Hematopoietic multipotent progenitor cell treated with erythropoietin and hydrocortisone succinate and interleukin-3 and kit ligand, for 8 days (in vitro differentiated cells): ENCODE data around the gene LAGE3.

Experiments used
- DNase-seq: peaks from one replicate; pipeline ENCODE4 v3.0.0-alpha.2; 2015

The LAGE3 gene

GRCh38 chrX:154478728-154479622 is at the start of gene LAGE3:
Gene LAGE3 (minus strand): TSS chrX:154479281. CDS start chrX:154478915, 366 bp downstream.
- peak; percentile 89 for DNase-seq

GRCh38 chrX:154526901-154527675 is 48.0 kb upstream of the LAGE3 start:
- peak; percentile 87 for DNase-seq

GRCh38 chrX:154525606-154526490 is 46.8 kb upstream of the LAGE3 start:
- DNase-seq = no peak

GRCh38 chrX:154519389-154519788 is 40.3 kb upstream of the LAGE3 start:
- peak; percentile 75 for DNase-seq

GRCh38 chrX:154517101-154517781 is 38.2 kb upstream of the LAGE3 start:
- no peak for DNase-seq

GRCh38 chrX:154516656-154517100 is 37.6 kb upstream of the LAGE3 start:
- DNase-seq = no peak

GRCh38 chrX:154515966-154516655 is 37.0 kb upstream of the LAGE3 start, which contains the start of gene FAM3A:
Gene FAM3A (minus strand): TSS chrX:154516232. CDS start chrX:154515772, 460 bp downstream.
- peak; percentile 83 for DNase-seq

- DNase-seq = no peak
Measured at GRCh38 chrX:154515090-154515965, 36.2 kb upstream of the LAGE3 start.

- DNase-seq = no peak
Measured at GRCh38 chrX:154513716-154514115, 34.6 kb upstream of the LAGE3 start.

GRCh38 chrX:154512879-154513553 is 33.9 kb upstream of the LAGE3 start:
- no peak for DNase-seq

- no peak for DNase-seq
Measured at GRCh38 chrX:154511761-154512160, 32.7 kb upstream of the LAGE3 start.

- no peak for DNase-seq
Measured at GRCh38 chrX:154509455-154509854, 30.4 kb upstream of the LAGE3 start.

- DNase-seq = no peak
Measured at GRCh38 chrX:154508384-154508745, 29.3 kb upstream of the LAGE3 start.

GRCh38 chrX:154507673-154508383 is 28.7 kb upstream of the LAGE3 start:
- no peak for DNase-seq

GRCh38 chrX:154506483-154507332 is 27.6 kb upstream of the LAGE3 start:
- DNase-seq = no peak

GRCh38 chrX:154505734-154506133 is 26.7 kb upstream of the LAGE3 start:
- DNase-seq = no peak

GRCh38 chrX:154502989-154503388 is 23.9 kb upstream of the LAGE3 start:
- no peak for DNase-seq

- no peak for DNase-seq
Measured at GRCh38 chrX:154502098-154502497, 23.0 kb upstream of the LAGE3 start.
